Upper lobe of left lung (tissue), 6 donors: ENCODE data around the gene LMTK2. TPM values are rescaled to one million over a fixed set of nuclear protein-coding genes. Genes with fewer than 3 reads are reported as not detected.

ENCODE experiments used
- ATAC-seq, 2 donors: fragments of 200-7000 bp; cut with Tn5 transposase; one replicate each; pipeline ENCODE4 v1.9.1; 2022; ENCODE audit warnings: mild to moderate bottlenecking in 2 of 2, moderate library complexity in 2 of 2; ENCODE audit not compliant: low FRiP score in 2 of 2
- DNase-seq, 2 donors: peaks; one replicate each; pipeline ENCODE4 v3.0.0-alpha.2; 2019 to 2020
- H3K27ac ChIP-seq, 4 donors: fragments of 200-600 bp; sonication (generic); one replicate each; pipeline ENCODE4 v1.5.1; 2016 to 2019
- H3K27me3 ChIP-seq, 4 donors: fragments of 200-600 bp; sonication (generic); one replicate each; pipeline ENCODE4 v1.5.1; 2017 to 2019
- H3K36me3 ChIP-seq, 4 donors: fragments of 200-600 bp; sonication (generic); one replicate each; pipeline ENCODE4 v1.5.1; 2016 to 2019
- H3K4me1 ChIP-seq, 4 donors: fragments of 200-600 bp; sonication (generic); one replicate each; pipeline ENCODE4 v1.5.1; 2018 to 2019
- H3K4me3 ChIP-seq, 4 donors: fragments of 200-600 bp; sonication (generic); one replicate each; pipeline ENCODE4 v1.5.1; 2017 to 2019; ENCODE audit warnings: mild to moderate bottlenecking in 2 of 4, moderate library complexity in 1 of 4
- H3K9me3 ChIP-seq, 4 donors: fragments of 200-600 bp; sonication (generic); one replicate each; pipeline ENCODE4 v1.5.1; 2018 to 2019
- CTCF ChIP-seq, 6 experiments: fragments of 450-650 bp in 4 of 6; fragments of 200-600 bp in 2 of 6; sonication (generic) in 2 of 6; IDR thresholded peaks; one replicate each; pipeline ENCODE4 v1.5.1; 2016 to 2019; ENCODE audit warnings: antibody characterized with exemption in 6 of 6
- EP300 ChIP-seq, 4 donors: sonication (generic); formaldehyde crosslinking; IDR thresholded peaks; one replicate each; pipeline ENCODE4 v1.5.1; 2017; ENCODE audit warnings: antibody characterized with exemption in 4 of 4, control low read depth in 2 of 4
- POLR2A ChIP-seq, 4 donors: fragments of 450-650 bp; IDR thresholded peaks; one replicate each; pipeline ENCODE4 v1.5.1; 2016 to 2017; ENCODE audit warnings: antibody characterized with exemption in 4 of 4, mild to moderate bottlenecking in 2 of 4
- POLR2AphosphoS5 ChIP-seq, 2 donors: sonication (generic); formaldehyde crosslinking; IDR thresholded peaks; one replicate each; pipeline ENCODE4 v1.5.1; 2017; ENCODE audit warnings: antibody characterized with exemption in 2 of 2
- WGBS, 2 donors: methylation state at CpG; one replicate each; pipeline ENCODE4 v1.1.5; 2017 to 2018; 5-methylcytosine and 5-hydroxymethylcytosine counted together
- total RNA-seq, 6 donors: library from RNA; depleted of rRNA in 4 of 6; stranded (reverse); fragments of >200 nt in 4 of 6; gene quantifications; one replicate each; pipeline versions ENCODE4 v1.1.0 to v1.2.1, GENCODE V29; 2016 to 2021
- donor health status: DM: no; HTN: no; CAD: no; lungs with moderate emphysema.
- donor health status: DM: no; HTN: yes; CAD: no; lungs with severe emphysema.

The LMTK2 gene
- total RNA-seq, 6 donors from 2014 or later: 27.6 to 65.8 (median 37.5) TPM

DNA sequence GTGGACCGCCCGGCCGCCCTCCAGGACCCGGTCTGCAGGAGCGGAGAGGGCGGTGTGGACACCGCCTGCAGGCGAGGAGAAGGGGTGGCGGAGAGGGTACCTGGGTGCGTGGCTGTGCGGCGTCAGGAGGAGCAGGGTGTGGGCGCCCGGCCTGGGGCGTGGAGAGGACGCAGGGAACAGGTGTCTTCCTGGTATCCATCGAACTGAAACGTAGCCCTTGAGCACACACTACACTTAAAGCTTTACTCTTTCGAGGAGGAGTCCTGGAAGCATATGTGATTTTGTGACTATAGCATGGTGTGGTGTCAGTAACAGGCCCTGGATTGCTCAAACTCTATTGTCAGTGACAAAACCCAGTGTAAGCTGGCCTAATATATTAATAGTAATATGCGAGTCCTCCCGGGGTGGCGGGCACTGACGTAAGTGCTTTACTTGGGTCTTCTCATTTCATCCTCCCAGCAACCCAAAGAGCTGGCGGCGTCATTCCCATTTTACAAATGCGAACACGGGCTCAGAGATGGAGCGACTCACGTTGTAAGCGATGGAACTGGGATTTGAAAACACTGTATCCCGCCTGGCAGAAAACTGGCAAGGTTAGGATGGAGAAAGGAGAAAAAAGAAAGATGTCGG is 145.9 kb downstream of the LMTK2 start:
- Histone ChIP-seq H3K27me3 (no peaks in the 10 kb centered on the region), H3K27ac (peak overlapping the region; percentile 79 to 91 (median 89)), H3K4me1 (peaks cover 40 to 54% (median 53%) of the 10 kb centered on the region in 4 donors), H3K4me3 (peak overlapping the region; percentile 69 to 92 (median 76)), H3K9me3 (no peaks in the 10 kb centered on the region), H3K36me3 (peaks cover 0 to 20% (median 8%) of the 10 kb centered on the region in 4 donors)
- DNase-seq: no peak
- peak; percentile 23 to 39 for ATAC-seq
- 32 to 37% methylated on average over 18 of the region's 32 CpGs for WGBS, 2 donors
- peak in 2 of 6 experiments; percentile 23 to 28 for TF ChIP-seq CTCF (IDR thresholded peaks at IDR 0.05)
- TF ChIP-seq POLR2AphosphoS5 (IDR thresholded peaks at IDR 0.05): no peak
- TF ChIP-seq POLR2A (IDR thresholded peaks at IDR 0.05): peak in 1 of 4 donors; percentile 41

- peaks cover 31 to 35% (median 33%) of the 10 kb centered on the region in 4 donors for H3K4me1 ChIP-seq
- WGBS, 2 donors: 88 to 98% methylated on average over 4 of the region's 4 CpGs
- no peak for DNase-seq
Observed at GRCh38 chr7:98254516-98254915, 147.9 kb downstream of the LMTK2 start.

GRCh38 chr7:98254951-98255610 is 148.4 kb downstream of the LMTK2 start:
- Histone ChIP-seq H3K4me3 (no peak overlapping the region), H3K9me3 (no peaks in the 10 kb centered on the region), H3K36me3 (peaks cover 0 to 20% (median 10%) of the 10 kb centered on the region in 4 donors), H3K27me3 (no peaks in the 10 kb centered on the region), H3K27ac (no peak overlapping the region), H3K4me1 (peaks cover 27 to 30% (median 29%) of the 10 kb centered on the region in 4 donors)
- WGBS, 2 donors: 78 to 82% methylated on average over 11 of the region's 11 CpGs
- DNase-seq (no peak), ATAC-seq (no peak)
- TF ChIP-seq POLR2AphosphoS5 (IDR thresholded peaks at IDR 0.05): no peak
- no peak for TF ChIP-seq EP300 (IDR thresholded peaks at IDR 0.05)
- TF ChIP-seq POLR2A (IDR thresholded peaks at IDR 0.05): no peak
- TF ChIP-seq CTCF (IDR thresholded peaks at IDR 0.05): no peak

More at GRCh38 chr7:98254516-98254915, 147.9 kb downstream of the LMTK2 start:
- TF ChIP-seq POLR2AphosphoS5 (IDR thresholded peaks at IDR 0.05): no peak
- no peak for TF ChIP-seq CTCF (IDR thresholded peaks at IDR 0.05)
- no peak for ATAC-seq
- no peaks in the 10 kb centered on the region for H3K27me3 ChIP-seq
- H3K27ac ChIP-seq: no peak overlapping the region
- no peaks in the 10 kb centered on the region for H3K9me3 ChIP-seq
- peaks cover 0 to 20% (median 10%) of the 10 kb centered on the region in 4 donors for H3K36me3 ChIP-seq
- no peak overlapping the region for H3K4me3 ChIP-seq

DNA sequence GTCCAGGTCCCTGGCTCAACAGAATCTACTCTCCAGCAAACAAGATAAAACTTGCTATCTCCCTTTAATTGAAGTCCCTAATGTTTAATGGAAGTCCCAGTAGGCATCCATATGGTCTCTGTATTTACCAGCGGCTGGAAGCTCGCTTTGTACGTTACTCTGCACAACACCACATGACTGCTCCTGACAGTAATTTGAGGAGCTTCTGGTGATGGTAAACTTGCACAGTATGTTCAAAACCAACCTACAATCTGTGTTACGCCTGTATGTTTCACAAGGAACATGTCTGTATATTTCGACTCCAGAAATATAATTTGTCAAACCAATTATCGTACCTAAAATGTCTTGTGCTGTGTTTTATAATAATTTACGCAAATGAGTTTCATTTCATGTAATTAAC is 149.8 kb downstream of the LMTK2 start:
- no peak for ATAC-seq
- peaks cover 0 to 28% (median 13%) of the 10 kb centered on the region in 4 donors for H3K36me3 ChIP-seq
- H3K27ac ChIP-seq: no peak overlapping the region
- H3K9me3 ChIP-seq: no peaks in the 10 kb centered on the region
- DNase-seq: no peak
- H3K27me3 ChIP-seq: no peaks in the 10 kb centered on the region
- H3K4me3 ChIP-seq: no peak overlapping the region
- peaks cover 14 to 17% (median 15%) of the 10 kb centered on the region in 4 donors for H3K4me1 ChIP-seq
- WGBS, 2 donors: 91 to 95% methylated on average over 7 of the region's 7 CpGs
- TF ChIP-seq CTCF (IDR thresholded peaks at IDR 0.05) (no peak), POLR2A (IDR thresholded peaks at IDR 0.05) (no peak), EP300 (IDR thresholded peaks at IDR 0.05) (no peak), POLR2AphosphoS5 (IDR thresholded peaks at IDR 0.05) (no peak)
